Measurements from ENCODE around the gene HYDIN. TPM values are rescaled to one million over a fixed set of nuclear protein-coding genes. Genes with fewer than 3 reads are reported as not detected.
A peak's percentile ranks its signal among the peaks of the same experiment; 100 is the strongest.
"Not testable (repeated sequence)": the region's sequence is repeated elsewhere in the genome, so short reads cannot be mapped to it uniquely, and the experiment has no call there.

The HYDIN gene
- total RNA-seq, 1 donor from 2014 or later = 4.0 TPM

GRCh38 chr16:71080777-71081176, 149.7 kb downstream of the HYDIN start:
- not testable (repeated sequence) for H3K4me3 ChIP-seq (ENCODE audit: low read depth, low read length); DNase-seq (ENCODE audit: low read depth); H3K36me3 ChIP-seq (ENCODE audit: control insufficient read depth, insufficient read depth, low read length); H3K27me3 ChIP-seq (ENCODE audit: control insufficient read depth, insufficient read depth, low read length)

DNA sequence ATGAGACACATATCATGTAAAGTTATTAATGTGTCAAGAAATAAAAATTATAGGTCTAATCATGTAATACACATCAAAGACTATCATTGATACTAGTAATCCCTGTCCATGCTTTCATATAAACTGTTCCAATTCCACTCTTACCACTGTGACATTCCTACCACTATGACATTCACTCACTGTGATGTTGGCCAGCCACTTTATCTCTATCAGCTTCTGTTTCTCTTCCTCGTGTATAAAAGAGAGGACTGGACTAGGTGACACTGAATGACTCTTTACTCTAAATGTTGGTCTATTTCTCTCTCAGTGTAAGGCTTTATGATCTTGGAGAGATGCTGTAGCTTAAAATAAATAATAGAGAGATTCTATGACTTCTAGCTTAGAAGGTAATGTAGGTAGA, 150.3 kb downstream of the HYDIN start:
- H3K36me3 ChIP-seq (ENCODE audit: control insufficient read depth, insufficient read depth, low read length); H3K27me3 ChIP-seq (ENCODE audit: control insufficient read depth, insufficient read depth, low read length); DNase-seq (ENCODE audit: low read depth); H3K4me3 ChIP-seq (ENCODE audit: low read depth, low read length): not testable (repeated sequence)

DNA sequence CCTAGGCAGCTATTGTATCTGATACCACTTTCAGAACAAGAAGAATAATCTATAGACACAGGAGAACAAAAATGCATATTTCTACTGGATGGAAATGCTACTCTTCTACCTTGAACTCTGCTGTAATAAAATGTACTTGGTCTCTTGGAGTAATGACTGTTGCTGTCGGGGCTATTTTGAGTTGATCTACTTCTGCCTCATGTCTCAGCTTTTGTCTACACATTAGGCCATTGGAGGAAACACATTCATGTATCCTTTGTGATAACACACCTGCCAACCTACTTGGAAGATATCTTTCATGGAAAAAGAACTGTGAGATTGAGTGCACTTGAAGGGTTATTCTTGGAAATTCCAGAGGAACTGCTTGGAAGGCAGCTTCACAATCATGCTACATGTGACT, 159.9 kb downstream of the HYDIN start:
- not testable (repeated sequence) for H3K36me3 ChIP-seq (ENCODE audit: control insufficient read depth, insufficient read depth, low read length); DNase-seq (ENCODE audit: low read depth); H3K4me3 ChIP-seq (ENCODE audit: low read depth, low read length); H3K27me3 ChIP-seq (ENCODE audit: control insufficient read depth, insufficient read depth, low read length)

GRCh38 chr16:71069842-71070241, 160.7 kb downstream of the HYDIN start:
- not testable (repeated sequence) for H3K4me3 ChIP-seq (ENCODE audit: low read depth, low read length); DNase-seq (ENCODE audit: low read depth); H3K27me3 ChIP-seq (ENCODE audit: control insufficient read depth, insufficient read depth, low read length); H3K36me3 ChIP-seq (ENCODE audit: control insufficient read depth, insufficient read depth, low read length)

DNA sequence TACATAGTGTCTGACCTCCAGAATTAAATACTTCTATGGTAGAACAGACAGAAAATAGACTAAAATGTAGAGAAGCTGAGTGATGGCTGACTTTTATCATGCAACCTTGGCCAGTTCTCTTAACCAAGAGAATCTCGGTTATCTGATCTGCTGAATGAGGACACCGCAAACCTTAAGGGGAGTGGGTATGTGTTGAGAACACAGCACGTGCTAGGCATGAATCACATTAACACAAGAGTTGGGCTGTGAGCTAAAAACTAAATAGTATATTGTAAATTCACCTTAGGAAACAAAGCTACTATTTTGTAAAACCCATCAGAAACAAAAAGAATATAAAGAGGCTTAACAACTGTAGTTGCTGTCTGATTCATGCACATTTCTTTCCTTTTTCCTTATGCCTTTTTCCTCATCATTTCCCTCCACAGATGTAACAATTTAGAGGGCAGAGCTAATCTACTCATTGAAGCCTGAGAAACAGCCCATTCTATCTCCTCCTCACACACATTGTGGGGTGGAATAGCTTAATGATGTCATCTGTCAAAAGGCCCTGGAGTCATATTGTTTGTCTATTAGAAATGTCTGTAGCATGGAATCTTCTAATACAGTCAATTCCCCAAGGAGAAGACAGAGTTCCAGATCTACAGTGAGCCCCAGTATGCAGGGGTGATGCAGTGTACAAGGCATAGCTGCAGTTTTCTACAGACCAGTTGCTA, 176.5 kb downstream of the HYDIN start:
- not testable (repeated sequence) for H3K27me3 ChIP-seq (ENCODE audit: control insufficient read depth, insufficient read depth, low read length); DNase-seq (ENCODE audit: low read depth); H3K4me3 ChIP-seq (ENCODE audit: low read depth, low read length); H3K36me3 ChIP-seq (ENCODE audit: control insufficient read depth, insufficient read depth, low read length)

DNA sequence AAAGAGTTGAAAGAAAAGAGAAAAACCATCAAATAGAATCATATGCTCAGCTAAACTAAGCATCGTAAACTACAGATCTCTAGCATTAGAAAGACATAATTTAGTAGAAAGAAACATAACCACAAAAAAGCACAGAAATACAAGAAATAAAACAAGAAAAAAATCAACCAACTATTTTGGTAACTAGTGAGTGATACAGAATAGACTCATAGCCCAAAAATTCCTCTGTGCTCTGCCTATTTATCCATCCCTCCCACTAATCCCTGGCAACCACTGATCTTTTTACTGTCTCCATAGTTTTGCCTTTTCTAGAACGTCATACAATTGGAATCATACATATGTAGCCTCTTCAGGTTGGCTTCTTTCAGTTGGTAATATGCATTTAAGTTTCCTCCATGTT, 180.2 kb downstream of the HYDIN start:
- not testable (repeated sequence) for DNase-seq (ENCODE audit: low read depth); H3K36me3 ChIP-seq (ENCODE audit: control insufficient read depth, insufficient read depth, low read length); H3K27me3 ChIP-seq (ENCODE audit: control insufficient read depth, insufficient read depth, low read length); H3K4me3 ChIP-seq (ENCODE audit: low read depth, low read length)

DNA sequence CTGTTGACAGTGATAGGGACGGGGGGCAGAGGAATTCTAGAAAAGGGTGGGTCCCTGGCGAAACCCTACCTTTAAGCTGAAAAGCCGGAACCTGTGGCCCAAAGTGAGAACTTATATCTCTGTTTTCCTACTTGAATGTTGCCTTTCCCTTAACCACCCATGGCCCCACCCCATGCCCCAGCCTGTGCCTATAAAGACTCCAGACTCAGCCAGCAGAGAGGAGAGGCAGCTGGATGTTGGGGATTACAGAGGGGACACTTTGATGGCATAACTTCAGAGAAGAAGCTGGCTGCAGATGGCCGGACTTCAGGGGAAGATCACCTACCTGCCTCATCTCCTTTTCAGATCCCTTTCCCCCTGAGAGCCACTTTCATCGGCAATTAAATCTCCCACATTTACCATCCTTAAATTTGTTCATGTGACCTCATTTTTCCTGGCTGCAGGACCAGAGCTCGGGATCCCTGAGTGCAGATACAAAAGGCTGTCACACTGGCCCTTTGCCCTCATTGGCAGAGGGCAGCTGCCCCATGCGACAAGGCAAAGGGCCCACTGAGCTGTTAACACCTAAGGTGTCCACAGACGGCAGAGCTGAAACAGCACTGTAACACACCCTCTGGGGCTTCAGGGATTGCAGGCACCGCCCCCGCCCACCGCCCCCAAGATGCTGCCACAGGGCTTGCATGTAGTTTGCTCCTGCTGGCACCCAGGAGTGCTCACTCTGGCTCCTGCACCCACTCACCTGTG, 191.0 kb downstream of the HYDIN start:
- DNase-seq (ENCODE audit: low read depth); H3K36me3 ChIP-seq (ENCODE audit: control insufficient read depth, insufficient read depth, low read length); H3K27me3 ChIP-seq (ENCODE audit: control insufficient read depth, insufficient read depth, low read length); H3K4me3 ChIP-seq (ENCODE audit: low read depth, low read length): not testable (repeated sequence)

DNA sequence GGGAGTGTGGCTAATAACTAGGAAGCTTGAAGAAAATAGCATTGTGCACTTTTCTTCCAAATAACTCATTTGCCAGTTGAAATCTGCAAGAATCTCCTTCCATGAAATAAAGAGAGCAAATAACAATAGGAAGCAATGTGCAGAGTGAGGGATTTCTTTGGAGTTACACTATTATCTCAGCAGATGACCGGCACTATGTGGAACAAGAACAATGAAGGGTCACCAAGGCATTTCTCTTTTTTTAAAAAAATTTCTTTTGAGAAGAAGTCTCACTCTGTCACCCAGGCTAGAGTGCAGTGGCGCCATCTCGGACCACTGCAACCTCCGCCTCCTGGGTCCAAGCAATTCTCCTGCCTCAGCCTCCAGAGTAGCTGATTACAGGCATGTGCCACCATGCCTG, 192.1 kb downstream of the HYDIN start:
- H3K36me3 ChIP-seq (ENCODE audit: control insufficient read depth, insufficient read depth, low read length) = not testable (repeated sequence)

DNA sequence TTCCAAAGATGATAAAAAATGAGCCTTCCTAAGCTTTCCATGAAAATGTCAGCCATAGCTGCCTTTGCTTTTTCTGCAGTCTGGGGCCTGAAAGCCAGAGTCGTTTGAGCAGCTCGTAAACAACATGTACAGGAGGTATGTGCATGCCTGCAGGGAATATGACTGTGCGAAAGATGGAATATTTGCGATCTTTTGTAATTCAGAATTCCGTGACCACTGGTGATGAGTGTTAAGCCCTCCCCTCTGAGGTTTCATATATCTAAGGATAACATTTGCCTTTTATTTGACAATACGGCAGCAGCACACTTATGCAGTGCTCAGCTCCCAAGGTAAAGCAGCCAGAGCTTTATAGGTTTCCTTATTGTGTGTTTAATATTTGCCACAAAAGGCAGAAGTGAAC, 192.5 kb downstream of the HYDIN start:
- not testable (repeated sequence) for H3K27me3 ChIP-seq (ENCODE audit: control insufficient read depth, insufficient read depth, low read length); H3K4me3 ChIP-seq (ENCODE audit: low read depth, low read length); H3K36me3 ChIP-seq (ENCODE audit: control insufficient read depth, insufficient read depth, low read length); DNase-seq (ENCODE audit: low read depth)

More for the DNA sequence above, 192.1 kb downstream of the HYDIN start:
- H3K27me3 ChIP-seq (ENCODE audit: control insufficient read depth, insufficient read depth, low read length); H3K4me3 ChIP-seq (ENCODE audit: low read depth, low read length); DNase-seq (ENCODE audit: low read depth): not testable (repeated sequence)

GRCh38 chr16:71028032-71028727, 202.3 kb downstream of the HYDIN start:
- H3K27me3 ChIP-seq (ENCODE audit: control insufficient read depth, insufficient read depth, low read length); H3K4me3 ChIP-seq (ENCODE audit: low read depth, low read length); DNase-seq (ENCODE audit: low read depth); H3K36me3 ChIP-seq (ENCODE audit: control insufficient read depth, insufficient read depth, low read length): not testable (repeated sequence)

GRCh38 chr16:71027511-71027910, 203.0 kb downstream of the HYDIN start:
- H3K36me3 ChIP-seq (ENCODE audit: control insufficient read depth, insufficient read depth, low read length); H3K27me3 ChIP-seq (ENCODE audit: control insufficient read depth, insufficient read depth, low read length); H3K4me3 ChIP-seq (ENCODE audit: low read depth, low read length); DNase-seq (ENCODE audit: low read depth): not testable (repeated sequence)

- not testable (repeated sequence) for DNase-seq (ENCODE audit: low read depth); H3K36me3 ChIP-seq (ENCODE audit: control insufficient read depth, insufficient read depth, low read length); H3K4me3 ChIP-seq (ENCODE audit: low read depth, low read length); H3K27me3 ChIP-seq (ENCODE audit: control insufficient read depth, insufficient read depth, low read length)
These were observed 206.6 kb downstream of the HYDIN start for GRCh38 chr16:71023851-71024439.

- H3K36me3 ChIP-seq (ENCODE audit: control insufficient read depth, insufficient read depth, low read length); DNase-seq (ENCODE audit: low read depth); H3K4me3 ChIP-seq (ENCODE audit: low read depth, low read length); H3K27me3 ChIP-seq (ENCODE audit: control insufficient read depth, insufficient read depth, low read length): not testable (repeated sequence)
These were observed 208.5 kb downstream of the HYDIN start for GRCh38 chr16:71021961-71022537.

GRCh38 chr16:71019067-71019682, 211.3 kb downstream of the HYDIN start:
- DNase-seq (ENCODE audit: low read depth) = peak; percentile 9
- not testable (repeated sequence) for H3K27me3 ChIP-seq (ENCODE audit: control insufficient read depth, insufficient read depth, low read length); H3K36me3 ChIP-seq (ENCODE audit: control insufficient read depth, insufficient read depth, low read length); H3K4me3 ChIP-seq (ENCODE audit: low read depth, low read length)
